Left lung (tissue), 10 donors: ENCODE data around the gene ATP5F1D. TPM values are rescaled to one million over a fixed set of nuclear protein-coding genes. Genes with fewer than 3 reads are reported as not detected.

ENCODE experiments used
- ATAC-seq: fragments of 200-7000 bp; cut with Tn5 transposase; one replicate; pipeline ENCODE4 v1.9.1; 2020; ENCODE audit warnings: moderate library complexity
- DNase-seq, 4 donors: peaks; one replicate each; pipeline ENCODE4 v3.0.0-alpha.2; 2013 to 2020
- H3K27ac ChIP-seq, 2 donors: fragments of 200-600 bp; sonication (generic) in 1 of 2; one replicate each; pipeline versions ENCODE4 v1.5.0 to v1.8.0; 2020 to 2021
- H3K27me3 ChIP-seq, 2 donors: fragments of 200-600 bp; sonication (generic) in 1 of 2; one replicate each; pipeline versions ENCODE4 v1.5.0 to v1.8.0; 2020 to 2021
- H3K36me3 ChIP-seq, 2 donors: fragments of 200-600 bp; sonication (generic) in 1 of 2; one replicate each; pipeline versions ENCODE4 v1.5.0 to v1.8.0; 2020 to 2021
- H3K4me1 ChIP-seq, 2 donors: fragments of 200-600 bp; one replicate each; pipeline ENCODE4 v1.8.0; 2021
- H3K4me3 ChIP-seq, 2 donors: fragments of 200-600 bp; sonication (generic) in 1 of 2; one replicate each; pipeline versions ENCODE4 v1.5.0 to v1.8.0; 2020 to 2021; ENCODE audit warnings: mild to moderate bottlenecking in 1 of 2
- H3K9me3 ChIP-seq, 2 donors: fragments of 200-600 bp; sonication (generic) in 1 of 2; one replicate each; pipeline versions ENCODE4 v1.5.0 to v1.8.0; 2020 to 2021
- intact Hi-C, 2 donors: fragments of 100-400 bp; cut with DNase I; formaldehyde crosslinking; loops; one replicate each; pipeline versions ENCODE4 v1.11.2 to v1.14.2; 2022
- polyA plus RNA-seq, 6 donors: library from polyadenylated mRNA; unstranded; fragments of 120-200 nt; gene quantifications; one replicate each; pipeline ENCODE4 v1.2.1, GENCODE V29; 2013; ENCODE audit not compliant: insufficient read length in 6 of 6
- total RNA-seq, 2 donors: library from RNA; stranded (reverse); fragmentation: NEBNext Ultra II Directional; extraction: Animal tissue kit (Norgen Biotek cat#: 25700); gene quantifications; one replicate each; pipeline ENCODE4 v1.2.1, GENCODE V29; 2021
- TF ChIP-seq, protein P1 (sequence below), 2 donors: fragments of 200-600 bp; sonication (generic) in 1 of 2; IDR thresholded peaks; one replicate each; pipeline versions ENCODE4 v1.5.0 to v1.8.0; 2021; ENCODE audit warnings: antibody characterized with exemption in 2 of 2
- donor health status: DM: no; HTN: yes; CAD: no.
- donor health status: DM: no; HTN: no; CAD: no.

Gene ATP5F1D
- total and polyA plus RNA-seq, 8 donors, result 55.0 to 161 (median 83.7) TPM

GRCh38 chr19:1259876-1260748 lies 18.6 kb downstream of the ATP5F1D start:
- Histone ChIP-seq H3K4me3 (peak overlapping the region; percentile 11 to 68), H3K36me3 (peaks cover 7 to 38% of the 10 kb centered on the region in 2 donors), H3K27me3 (no peaks in the 10 kb centered on the region), H3K4me1 (peaks cover 50 to 97% of the 10 kb centered on the region in 2 donors), H3K27ac (peak overlapping the region; percentile 93 to 99), H3K9me3 (no peaks in the 10 kb centered on the region)
- DNase-seq (peak in 2 of 4 donors; percentile 64 to 91), ATAC-seq (no peak)
- TF ChIP-seq, protein P1, sequence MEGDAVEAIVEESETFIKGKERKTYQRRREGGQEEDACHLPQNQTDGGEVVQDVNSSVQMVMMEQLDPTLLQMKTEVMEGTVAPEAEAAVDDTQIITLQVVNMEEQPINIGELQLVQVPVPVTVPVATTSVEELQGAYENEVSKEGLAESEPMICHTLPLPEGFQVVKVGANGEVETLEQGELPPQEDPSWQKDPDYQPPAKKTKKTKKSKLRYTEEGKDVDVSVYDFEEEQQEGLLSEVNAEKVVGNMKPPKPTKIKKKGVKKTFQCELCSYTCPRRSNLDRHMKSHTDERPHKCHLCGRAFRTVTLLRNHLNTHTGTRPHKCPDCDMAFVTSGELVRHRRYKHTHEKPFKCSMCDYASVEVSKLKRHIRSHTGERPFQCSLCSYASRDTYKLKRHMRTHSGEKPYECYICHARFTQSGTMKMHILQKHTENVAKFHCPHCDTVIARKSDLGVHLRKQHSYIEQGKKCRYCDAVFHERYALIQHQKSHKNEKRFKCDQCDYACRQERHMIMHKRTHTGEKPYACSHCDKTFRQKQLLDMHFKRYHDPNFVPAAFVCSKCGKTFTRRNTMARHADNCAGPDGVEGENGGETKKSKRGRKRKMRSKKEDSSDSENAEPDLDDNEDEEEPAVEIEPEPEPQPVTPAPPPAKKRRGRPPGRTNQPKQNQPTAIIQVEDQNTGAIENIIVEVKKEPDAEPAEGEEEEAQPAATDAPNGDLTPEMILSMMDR (IDR thresholded peaks at IDR 0.05), result no peak
- intact Hi-C loops, result no loop called here

DNA sequence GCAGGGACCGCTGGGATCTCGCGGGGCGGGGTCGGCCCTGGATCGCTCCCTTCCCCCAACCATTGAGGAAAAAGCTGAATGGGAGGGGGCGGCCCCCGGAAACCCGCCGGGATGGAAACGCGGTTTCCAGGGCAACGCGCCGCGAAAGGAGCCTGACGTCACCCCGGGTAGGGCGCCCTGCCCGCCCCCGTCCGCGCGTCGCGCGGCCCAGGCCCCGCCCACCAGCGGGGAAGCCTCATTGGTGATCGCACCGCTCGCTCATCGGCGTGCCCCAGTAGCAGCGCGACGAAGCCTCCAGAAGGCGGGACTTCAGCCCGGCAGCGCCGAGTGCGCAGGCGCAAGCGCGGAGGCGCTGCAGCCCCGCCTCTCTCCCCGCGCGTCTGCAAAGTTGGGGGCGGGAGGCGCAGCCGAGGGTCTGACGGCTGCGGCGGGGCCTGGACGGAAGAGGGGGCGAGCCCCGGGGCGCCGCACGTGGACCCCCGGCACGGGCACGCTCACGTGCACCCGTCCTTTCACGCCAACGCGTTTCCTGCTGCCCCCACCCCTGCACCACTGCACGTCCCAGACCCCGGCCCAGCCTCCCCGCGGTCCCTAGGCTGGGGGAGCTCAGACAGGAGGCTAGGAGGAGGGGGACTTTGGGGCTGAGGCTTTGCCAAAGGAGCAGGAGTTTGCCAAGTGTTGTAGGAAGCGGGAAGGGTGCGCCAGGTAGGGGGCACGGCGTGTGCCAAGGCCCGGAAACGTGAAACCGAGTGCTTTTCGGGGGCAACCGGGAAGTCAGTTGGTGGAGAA lies 19.4 kb downstream of the ATP5F1D start:
- peak overlapping the region; percentile 93 to 99 for H3K27ac ChIP-seq
- H3K36me3 ChIP-seq, result peaks cover 0 to 29% of the 10 kb centered on the region in 2 donors
- H3K27me3 ChIP-seq, result no peaks in the 10 kb centered on the region
- intact Hi-C loops, result no loop called here
- no peaks in the 10 kb centered on the region for H3K9me3 ChIP-seq
- TF ChIP-seq, protein P1 (IDR thresholded peaks at IDR 0.05), result no peak
- peaks cover 50 to 97% of the 10 kb centered on the region in 2 donors for H3K4me1 ChIP-seq
- DNase-seq (peak; percentile 96 to 99 (median 97)), ATAC-seq (peak; percentile 77)
- H3K4me3 ChIP-seq, result peak overlapping the region; percentile 59 to 68

DNA sequence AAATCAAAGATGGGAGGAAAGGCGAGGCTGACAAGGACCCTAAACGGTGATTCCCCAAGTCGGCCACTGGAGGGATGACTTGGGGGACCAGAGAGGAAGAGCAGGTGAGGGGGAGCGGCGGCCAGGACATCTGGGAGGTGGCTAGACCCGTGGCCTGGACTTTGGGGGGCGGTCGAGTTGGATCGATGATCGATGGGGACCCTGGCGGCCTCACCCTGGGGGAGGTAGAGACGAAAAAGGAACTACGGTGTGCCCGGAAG lies 19.9 kb downstream of the ATP5F1D start:
- peak overlapping the region; percentile 59 to 68 for H3K4me3 ChIP-seq
- H3K27ac ChIP-seq, result peak overlapping the region; percentile 93 to 99
- H3K27me3 ChIP-seq, result no peaks in the 10 kb centered on the region
- TF ChIP-seq, protein P1 (IDR thresholded peaks at IDR 0.05), result no peak
- H3K9me3 ChIP-seq, result no peaks in the 10 kb centered on the region
- peaks cover 56 to 97% of the 10 kb centered on the region in 2 donors for H3K4me1 ChIP-seq
- DNase-seq (no peak), ATAC-seq (no peak)
- H3K36me3 ChIP-seq, result peaks cover 0 to 24% of the 10 kb centered on the region in 2 donors
- intact Hi-C loops, result no loop called here

DNA sequence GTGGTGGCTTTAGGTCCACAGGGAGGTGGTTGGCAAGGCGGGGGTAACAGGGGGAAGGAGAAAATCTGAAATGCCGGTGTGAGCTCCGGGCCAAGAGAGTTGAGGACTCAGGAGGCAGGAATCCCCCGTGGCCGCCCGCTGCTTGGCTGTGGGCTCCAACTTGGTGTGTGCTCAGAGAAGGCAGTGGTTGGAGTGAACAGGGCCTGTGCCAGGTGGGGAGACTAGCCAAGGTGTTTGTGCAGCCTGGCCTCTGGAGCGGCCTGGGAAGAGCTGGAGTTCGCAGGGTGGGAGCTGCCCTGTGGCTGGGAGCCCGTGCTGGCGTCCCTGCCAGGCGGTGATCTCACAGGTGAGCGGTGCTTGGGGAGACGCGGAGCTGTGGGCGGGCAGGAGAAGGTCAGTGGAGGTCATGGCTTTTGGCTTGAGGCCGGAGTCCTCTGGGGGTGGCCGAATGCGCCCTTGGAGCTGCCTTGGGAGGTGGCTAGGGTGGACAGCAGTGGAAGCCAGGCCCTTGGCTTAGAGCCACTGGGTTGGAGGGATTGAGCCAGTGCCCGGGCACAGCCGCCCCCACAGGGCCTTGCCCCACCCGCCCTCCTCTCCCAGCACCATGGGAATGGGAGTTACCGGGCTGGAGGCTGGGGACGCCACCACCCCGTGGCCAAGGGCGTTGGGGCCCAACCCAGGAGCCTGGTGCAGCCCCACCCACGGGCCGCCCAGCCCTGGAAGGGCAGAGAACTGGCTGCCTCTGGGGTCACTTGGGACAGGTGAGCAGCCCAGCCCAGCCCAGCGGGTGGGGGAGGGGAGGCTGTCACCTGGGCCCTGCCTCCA lies 20.5 kb downstream of the ATP5F1D start:
- H3K36me3 ChIP-seq, result peaks cover 0 to 19% of the 10 kb centered on the region in 2 donors
- H3K9me3 ChIP-seq, result no peaks in the 10 kb centered on the region
- peak overlapping the region; percentile 59 to 68 for H3K4me3 ChIP-seq
- H3K4me1 ChIP-seq, result peaks cover 58 to 97% of the 10 kb centered on the region in 2 donors
- intact Hi-C loops, result no loop called here
- no peaks in the 10 kb centered on the region for H3K27me3 ChIP-seq
- ATAC-seq, result peak; percentile 56
- peak overlapping the region; percentile 93 to 99 for H3K27ac ChIP-seq
- peak in 2 of 4 donors; percentile 89 to 94 for DNase-seq
- TF ChIP-seq, protein P1 (IDR thresholded peaks at IDR 0.05), result no peak
